CD14-positive monocyte (primary cell): ENCODE data around the gene FADS3. TPM values are rescaled to one million over a fixed set of nuclear protein-coding genes. Genes with fewer than 3 reads are reported as not detected.

ENCODE experiments used
- DNase-seq, 3 donors: peaks; one replicate each; pipeline ENCODE4 v3.0.0-alpha.2; 2011 to 2022
- H2AFZ ChIP-seq: 2 replicates; pipeline ENCODE4 v1.6.0; 2012; ENCODE audit warnings: mild to moderate bottlenecking, low read depth, low read length, inconsistent platforms; ENCODE audit not compliant: insufficient read depth, poor library complexity, severe bottlenecking
- H3K27ac ChIP-seq, 2 donors: 1 replicate in 1 of 2; 2 replicates in 1 of 2; pipeline ENCODE4 v1.5.1; 2012 to 2013; ENCODE audit warnings: low read length in 2 of 2, control low read depth in 1 of 2, inconsistent platforms in 1 of 2, low read depth in 1 of 2, mild to moderate bottlenecking in 1 of 2
- H3K27me3 ChIP-seq, 2 donors: one replicate each; pipeline versions ENCODE4 v1.6.0 to v1.6.1; 2011 to 2013; ENCODE audit warnings: low read length in 2 of 2; ENCODE audit not compliant: control insufficient read depth in 2 of 2, insufficient read depth in 2 of 2
- H3K36me3 ChIP-seq, 2 donors: replicated peaks in 1 of 2; 1 replicate in 1 of 2; 2 replicates in 1 of 2; pipeline versions ENCODE4 v1.5.1 to v1.6.1; 2012 to 2013; ENCODE audit warnings: low read length in 2 of 2, control low read depth in 1 of 2, inconsistent platforms in 1 of 2, mild to moderate bottlenecking in 1 of 2; ENCODE audit not compliant: insufficient read depth in 2 of 2, control insufficient read depth in 1 of 2
- H3K4me1 ChIP-seq, 2 donors: 1 replicate in 1 of 2; 2 replicates in 1 of 2; pipeline versions ENCODE4 v1.5.1 to v1.6.1; 2012 to 2013; ENCODE audit warnings: low read length in 2 of 2, control low read depth in 1 of 2, inconsistent platforms in 1 of 2, mild to moderate bottlenecking in 1 of 2, moderate library complexity in 1 of 2; ENCODE audit not compliant: insufficient read depth in 2 of 2, control insufficient read depth in 1 of 2
- H3K4me2 ChIP-seq: replicated peaks from 2 replicates; pipeline ENCODE3; 2012; ENCODE audit warnings: low read length, moderate library complexity, mild to moderate bottlenecking; ENCODE audit not compliant: poor library complexity, severe bottlenecking; ENCODE audit errors: extremely low read depth
- H3K4me3 ChIP-seq, 3 experiments: fragments of 200-600 bp in 1 of 3; sonication (generic) in 1 of 3; replicated peaks in 1 of 3; 1 replicate in 2 of 3; 2 replicates in 1 of 3; pipeline ENCODE4 v1.5.1; 2011 to 2013; ENCODE audit warnings: low read length in 3 of 3, mild to moderate bottlenecking in 3 of 3, control low read depth in 2 of 3, low read depth in 2 of 3, inconsistent platforms in 1 of 3, moderate library complexity in 1 of 3
- H3K79me2 ChIP-seq: 2 replicates; pipeline ENCODE4 v1.6.0; 2012; ENCODE audit warnings: mild to moderate bottlenecking, control low read depth, inconsistent platforms, low read length, moderate library complexity; ENCODE audit not compliant: insufficient read depth
- H3K9ac ChIP-seq: 2 replicates; pipeline ENCODE4 v1.6.0; 2017; ENCODE audit warnings: low read length, mild to moderate bottlenecking; ENCODE audit not compliant: insufficient read depth, poor library complexity, severe bottlenecking
- H3K9me3 ChIP-seq, 2 donors: replicated peaks in 1 of 2; 1 replicate in 1 of 2; 2 replicates in 1 of 2; pipeline versions ENCODE4 v1.5.1 to v1.6.1; 2012 to 2013; ENCODE audit warnings: low read length in 2 of 2, control low read depth in 1 of 2; ENCODE audit not compliant: control insufficient read depth in 1 of 2, insufficient read depth in 1 of 2
- H4K20me1 ChIP-seq: 2 replicates; pipeline ENCODE4 v1.6.0; 2012; ENCODE audit warnings: mild to moderate bottlenecking, low read length, control low read depth, moderate library complexity; ENCODE audit not compliant: insufficient read depth
- H3K27ac Mint-ChIP-seq, 7 donors: one replicate each; pipeline ENCODE4 v1.8.0; 2020; ENCODE audit warnings: mild to moderate bottlenecking in 7 of 7, mixed read lengths in 7 of 7, moderate library complexity in 6 of 7, inconsistent platforms in 2 of 7
- H3K27me3 Mint-ChIP-seq, 3 donors: one replicate each; pipeline ENCODE4 v1.8.0; 2021 to 2022; ENCODE audit warnings: low read depth in 3 of 3, mild to moderate bottlenecking in 3 of 3, mixed read lengths in 3 of 3, moderate library complexity in 3 of 3, inconsistent platforms in 1 of 3
- H3K36me3 Mint-ChIP-seq, 2 donors: one replicate each; pipeline ENCODE4 v1.8.0; 2020; ENCODE audit warnings: mixed read lengths in 2 of 2, inconsistent platforms in 1 of 2, mild to moderate bottlenecking in 1 of 2
- H3K4me1 Mint-ChIP-seq: one replicate; pipeline ENCODE4 v1.8.0; 2020; ENCODE audit warnings: mild to moderate bottlenecking, mixed read lengths
- H3K4me3 Mint-ChIP-seq, 2 donors: one replicate each; pipeline ENCODE4 v1.8.0; 2020; ENCODE audit warnings: mild to moderate bottlenecking in 2 of 2, mixed read lengths in 2 of 2, moderate library complexity in 1 of 2
- H3K9me3 Mint-ChIP-seq, 7 donors: one replicate each; pipeline ENCODE4 v1.8.0; 2020 to 2022; ENCODE audit warnings: mixed read lengths in 7 of 7, mild to moderate bottlenecking in 6 of 7, moderate library complexity in 6 of 7, inconsistent platforms in 2 of 7
- CTCF ChIP-seq: fragments of 200-600 bp; IDR thresholded peaks from one replicate; pipeline ENCODE4 v1.8.0; 2022; ENCODE audit warnings: antibody characterized with exemption, mild to moderate bottlenecking
- WGBS: methylation state at CpG from one replicate; pipeline ENCODE4 v1.1.5; 2013; ENCODE audit warnings: missing lambda C conversion rate; ENCODE audit not compliant: insufficient coverage; 5-methylcytosine and 5-hydroxymethylcytosine counted together
- intact Hi-C, 2 donors: fragments of 100-400 bp; cut with micrococcal nuclease; formaldehyde crosslinking; loops; one replicate each; pipeline versions ENCODE4 v1.15.0 to v1.15.1; 2023
- polyA plus RNA-seq, 3 donors: library from polyadenylated mRNA; depleted of rRNA in 1 of 3; unstranded in 2 of 3; stranded (reverse) in 1 of 3; fragments of 300-500 nt in 2 of 3; fragments of >200 nt in 1 of 3; fragmentation: Illumina TruSeq in 2 of 3; gene quantifications; 1 replicate in 2 of 3; 2 replicates in 1 of 3; pipeline ENCODE4 v1.2.3, GENCODE V29; 2012 to 2021

The FADS3 gene
- polyA plus RNA-seq, 3 donors: 2.5 to 6.8 (median 5.8) TPM

DNA sequence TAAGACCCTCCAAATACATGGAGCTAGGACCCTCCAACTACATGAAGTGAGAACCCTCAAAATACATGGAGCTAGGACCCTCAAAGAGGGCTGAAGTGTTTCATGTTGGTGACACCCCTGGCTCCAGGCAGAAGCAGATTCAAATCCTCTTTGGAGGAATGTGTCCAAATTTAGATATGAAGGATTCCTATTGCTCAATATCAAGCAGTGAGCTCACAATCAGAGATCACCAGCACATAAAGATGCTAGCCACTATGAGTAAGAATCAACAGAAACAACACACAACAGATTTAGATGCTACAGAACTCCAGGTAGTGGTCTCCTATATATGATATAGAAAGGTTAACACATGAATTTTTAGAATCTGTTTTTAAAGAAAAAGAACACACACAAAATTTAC lies 37.3 kb upstream of the FADS3 start:
- no peak overlapping the region for H2AFZ ChIP-seq
- no peaks in the 10 kb centered on the region for H3K36me3 Mint-ChIP-seq
- DNase-seq: no peak
- H3K4me1 Mint-ChIP-seq: no peaks in the 10 kb centered on the region
- H4K20me1 ChIP-seq: no peaks in the 10 kb centered on the region
- intact Hi-C loops: no loop called here
- no peak overlapping the region for H3K4me3 Mint-ChIP-seq
- no peak overlapping the region for H3K27ac Mint-ChIP-seq
- peaks cover 2 to 5% of the 10 kb centered on the region in 2 donors for H3K4me1 ChIP-seq
- peaks cover 10 to 19% (median 11%) of the 10 kb centered on the region in 3 donors for H3K27me3 Mint-ChIP-seq
- no peak overlapping the region for H3K9ac ChIP-seq
- no peak for TF ChIP-seq CTCF
- H3K9me3 Mint-ChIP-seq: peaks cover 0 to 6% (median 3%) of the 10 kb centered on the region in 7 donors
- no peaks in the 10 kb centered on the region for H3K27me3 ChIP-seq
- peaks cover 0 to 4% of the 10 kb centered on the region in 2 donors for H3K9me3 ChIP-seq
- no peaks in the 10 kb centered on the region for H3K36me3 ChIP-seq
- no peak overlapping the region for H3K27ac ChIP-seq
- H3K79me2 ChIP-seq: no peaks in the 10 kb centered on the region
- H3K4me2 ChIP-seq: no peak overlapping the region
- H3K4me3 ChIP-seq: no peak overlapping the region

- Mint-ChIP-seq H3K9me3 (peaks cover 0 to 3% (median 0%) of the 10 kb centered on the region in 7 donors), H3K4me1 (peaks cover 8% of the 10 kb centered on the region)
- intact Hi-C loops: no loop called here
Observed at GRCh38 chr11:61927501-61927900, 36.2 kb upstream of the FADS3 start.

More at GRCh38 chr11:61927501-61927900, 36.2 kb upstream of the FADS3 start:
- Histone ChIP-seq H3K4me3 (no peak overlapping the region), H3K36me3 (no peaks in the 10 kb centered on the region), H3K9ac (no peak overlapping the region), H2AFZ (no peak overlapping the region), H3K27ac (no peak overlapping the region), H3K4me1 (peaks cover 14 to 16% of the 10 kb centered on the region in 2 donors), H3K79me2 (no peaks in the 10 kb centered on the region), H3K4me2 (no peak overlapping the region), H3K27me3 (no peaks in the 10 kb centered on the region), H4K20me1 (no peaks in the 10 kb centered on the region), H3K9me3 (no peaks in the 10 kb centered on the region)
- DNase-seq: no peak
- TF ChIP-seq CTCF: no peak
- Mint-ChIP-seq H3K27ac (no peak overlapping the region), H3K27me3 (peaks cover 10 to 16% (median 12%) of the 10 kb centered on the region in 3 donors), H3K36me3 (no peaks in the 10 kb centered on the region), H3K4me3 (no peak overlapping the region)
- WGBS: no CpG with 5 or more reads among the region's 1 CpG
